GM12801 (cell line): ENCODE data around the gene UGP2.

Experiments used
- TF ChIP-seq, protein P1 (sequence below): IDR thresholded peaks from one replicate; pipeline ENCODE4 v1.5.1; 2011; ENCODE audit warnings: control low read depth; ENCODE audit not compliant: insufficient read length; ENCODE audit errors: extremely low read depth

The UGP2 gene

DNA sequence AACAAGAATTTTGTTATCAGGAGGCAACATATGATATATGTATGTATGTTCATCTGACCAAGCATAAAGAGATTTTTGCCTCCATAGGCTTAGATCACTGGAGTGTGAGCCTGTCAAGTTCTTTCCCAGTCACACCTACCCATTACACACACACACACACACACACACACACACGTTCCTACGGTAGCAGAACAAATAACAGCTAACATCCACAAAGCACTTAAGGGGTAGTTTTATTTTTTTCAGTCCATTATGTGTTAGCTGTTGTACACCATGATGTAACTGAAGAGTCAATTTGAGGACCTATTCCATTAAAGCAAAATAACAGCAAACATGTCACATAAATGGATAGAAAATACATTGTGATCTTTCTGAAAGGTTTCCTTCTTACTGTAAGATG is 39.5 kb downstream of the UGP2 start:
- TF ChIP-seq, protein P1, sequence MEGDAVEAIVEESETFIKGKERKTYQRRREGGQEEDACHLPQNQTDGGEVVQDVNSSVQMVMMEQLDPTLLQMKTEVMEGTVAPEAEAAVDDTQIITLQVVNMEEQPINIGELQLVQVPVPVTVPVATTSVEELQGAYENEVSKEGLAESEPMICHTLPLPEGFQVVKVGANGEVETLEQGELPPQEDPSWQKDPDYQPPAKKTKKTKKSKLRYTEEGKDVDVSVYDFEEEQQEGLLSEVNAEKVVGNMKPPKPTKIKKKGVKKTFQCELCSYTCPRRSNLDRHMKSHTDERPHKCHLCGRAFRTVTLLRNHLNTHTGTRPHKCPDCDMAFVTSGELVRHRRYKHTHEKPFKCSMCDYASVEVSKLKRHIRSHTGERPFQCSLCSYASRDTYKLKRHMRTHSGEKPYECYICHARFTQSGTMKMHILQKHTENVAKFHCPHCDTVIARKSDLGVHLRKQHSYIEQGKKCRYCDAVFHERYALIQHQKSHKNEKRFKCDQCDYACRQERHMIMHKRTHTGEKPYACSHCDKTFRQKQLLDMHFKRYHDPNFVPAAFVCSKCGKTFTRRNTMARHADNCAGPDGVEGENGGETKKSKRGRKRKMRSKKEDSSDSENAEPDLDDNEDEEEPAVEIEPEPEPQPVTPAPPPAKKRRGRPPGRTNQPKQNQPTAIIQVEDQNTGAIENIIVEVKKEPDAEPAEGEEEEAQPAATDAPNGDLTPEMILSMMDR: no peak

DNA sequence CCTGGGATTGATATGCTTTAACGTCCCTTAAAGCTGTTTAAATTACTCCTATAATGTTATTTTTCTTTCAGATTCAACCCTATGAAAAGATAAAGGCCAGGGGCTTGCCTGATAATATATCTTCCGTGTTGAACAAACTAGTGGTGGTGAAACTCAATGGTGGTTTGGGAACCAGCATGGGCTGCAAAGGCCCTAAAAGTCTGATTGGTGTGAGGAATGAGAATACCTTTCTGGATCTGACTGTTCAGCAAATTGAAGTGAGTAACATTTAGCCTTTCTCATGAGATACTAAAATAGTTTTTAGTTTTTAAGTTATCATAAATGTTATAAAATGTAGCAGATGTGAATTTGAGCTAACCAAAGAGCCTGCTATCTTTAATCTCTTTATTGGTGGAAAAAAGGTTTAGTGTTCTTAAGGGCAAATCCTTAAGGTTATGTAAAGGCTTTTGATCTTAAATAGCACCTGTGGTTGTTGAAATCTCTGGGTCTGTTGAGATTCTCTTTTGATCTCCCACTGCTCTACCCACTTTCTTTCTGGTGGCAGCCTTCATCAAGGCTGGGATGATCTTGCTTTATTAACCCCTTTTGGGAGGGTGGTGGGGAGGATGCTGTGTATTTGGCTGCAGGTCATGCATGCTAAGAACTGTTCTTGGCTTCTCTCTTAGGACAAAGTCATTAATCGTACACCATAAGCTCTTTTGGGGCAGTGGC is 40.9 kb downstream of the UGP2 start:
- TF ChIP-seq, protein P1: no peak

DNA sequence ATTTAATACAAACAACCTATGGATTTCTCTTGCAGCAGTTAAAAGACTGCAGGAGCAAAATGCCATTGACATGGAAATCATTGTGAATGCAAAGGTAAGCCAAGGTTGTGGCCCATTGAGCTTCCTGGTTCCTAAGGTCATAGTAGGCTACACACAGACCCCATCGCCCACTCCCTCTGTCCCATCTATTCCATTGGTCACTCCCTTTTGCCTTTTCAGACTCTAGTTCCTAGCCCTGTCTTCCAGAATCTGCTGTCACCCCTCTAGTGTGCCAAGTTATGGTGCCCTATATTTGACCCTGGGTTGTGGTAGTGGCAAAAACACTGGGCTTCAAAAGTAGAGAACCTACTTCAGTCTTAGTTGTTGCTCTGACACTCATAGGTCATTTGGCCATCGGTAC is 44.7 kb downstream of the UGP2 start:
- TF ChIP-seq, protein P1: no peak

DNA sequence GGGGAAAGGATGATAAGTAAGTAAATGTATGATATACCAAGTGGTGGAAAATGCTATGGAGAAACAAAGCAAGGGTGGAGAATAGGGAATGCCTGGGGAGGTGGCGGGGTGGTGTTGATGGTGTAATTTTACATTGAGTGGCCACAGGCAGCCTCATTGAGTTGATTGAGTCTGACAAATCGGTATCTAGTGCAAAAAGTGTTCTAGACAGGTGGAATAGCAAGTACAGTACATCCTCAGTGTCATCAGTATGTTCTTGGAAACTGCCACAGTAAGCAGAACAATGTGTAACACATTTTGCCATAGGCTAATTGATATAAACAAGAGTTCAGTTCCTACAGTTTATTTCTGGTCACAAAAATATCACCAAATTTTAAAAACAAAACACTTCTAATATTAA is 46.4 kb downstream of the UGP2 start:
- TF ChIP-seq, protein P1: no peak

DNA sequence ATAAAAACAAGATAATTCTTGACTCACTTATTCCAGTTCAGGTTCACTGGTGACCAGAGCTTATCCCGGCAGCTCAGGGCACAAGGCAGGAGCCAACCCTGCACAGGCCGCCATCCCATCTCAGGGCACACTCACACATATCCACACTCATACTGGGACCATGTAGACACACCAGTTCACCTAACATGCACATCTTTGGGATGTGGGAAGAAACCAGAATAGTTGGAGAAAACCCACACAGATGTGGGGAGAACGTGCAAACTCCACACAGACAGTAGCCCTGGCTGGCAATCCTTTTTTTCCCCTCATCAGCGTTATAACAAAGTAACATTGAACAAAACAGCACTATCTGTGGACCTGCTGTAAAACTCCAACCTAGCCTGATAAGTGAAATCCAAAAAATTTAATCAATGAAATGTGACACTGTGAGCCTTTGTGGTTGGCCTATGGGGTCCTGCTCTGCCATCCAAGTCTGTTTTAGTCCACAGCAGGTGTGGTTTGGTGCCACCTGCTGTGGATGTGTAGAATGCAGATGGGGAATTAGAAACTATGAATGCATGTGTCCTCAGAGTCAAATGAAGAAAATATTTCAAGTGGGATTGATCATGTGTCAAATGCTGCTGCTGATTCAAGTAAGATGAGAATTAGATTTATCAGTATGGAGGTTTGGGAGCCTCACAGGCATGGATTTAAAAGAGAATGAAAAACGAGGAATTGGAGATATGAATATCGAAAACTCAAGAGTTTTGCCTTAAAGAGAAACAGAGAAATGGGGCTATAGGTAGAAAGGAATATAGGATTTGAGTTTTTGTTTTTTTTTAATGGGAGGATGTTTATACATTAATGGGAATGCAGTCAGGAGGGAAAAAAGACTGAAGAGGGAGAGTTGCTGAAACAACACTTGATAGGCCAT is 47.0 kb downstream of the UGP2 start:
- TF ChIP-seq, protein P1: peak; percentile 86

DNA sequence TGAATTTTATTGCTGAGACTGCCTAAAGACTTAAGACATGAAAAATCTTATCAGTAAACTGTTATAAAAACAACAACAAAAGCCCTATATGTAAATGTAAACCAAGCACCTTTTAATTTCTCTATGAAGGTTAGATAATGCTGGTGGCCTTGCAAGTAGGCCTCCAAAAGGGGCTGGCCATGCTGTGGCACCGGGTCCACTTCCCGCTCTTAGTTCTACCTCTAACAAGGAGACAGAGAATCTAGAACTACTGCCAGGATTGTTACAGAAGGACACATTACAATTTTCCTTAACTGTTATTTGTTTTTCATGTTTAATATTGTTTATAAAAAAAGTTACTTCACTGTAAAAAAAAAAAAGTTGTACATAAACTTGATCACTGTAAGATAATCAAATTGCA is 49.0 kb downstream of the UGP2 start:
- TF ChIP-seq, protein P1: no peak

DNA sequence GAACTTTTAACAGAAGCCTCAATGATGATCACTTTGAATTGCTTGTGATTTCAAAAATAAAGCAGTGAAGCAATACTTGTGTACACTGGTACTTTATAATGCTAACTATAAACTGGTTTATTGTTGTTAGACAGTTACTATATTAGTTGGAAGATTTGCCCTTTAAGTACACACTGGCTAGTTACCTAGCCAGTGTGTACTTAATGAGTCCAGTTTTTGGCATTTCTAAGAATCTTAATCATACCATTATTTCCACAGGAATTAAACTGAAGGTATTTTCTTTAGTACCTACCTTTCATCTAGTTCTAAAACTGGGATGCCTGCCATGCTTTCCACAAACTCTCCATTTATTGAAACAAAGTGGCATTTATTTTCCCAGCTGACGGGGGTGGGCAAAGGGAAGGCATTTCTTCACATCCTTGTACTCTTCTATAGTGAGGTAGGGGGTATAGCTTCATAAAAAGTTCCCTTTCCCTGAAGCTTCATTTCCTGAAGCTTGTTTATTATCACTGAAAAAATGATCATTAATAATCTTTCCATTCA is 49.9 kb downstream of the UGP2 start:
- TF ChIP-seq, protein P1: no peak
